Type B pancreatic cell (in vitro differentiated cells): ENCODE results near the gene GPR39. TPM values are rescaled to one million over a fixed set of nuclear protein-coding genes. Genes with fewer than 3 reads are reported as not detected.

Experiments
- DNase-seq: peaks from one replicate; pipeline ENCODE4 v3.0.0; 2021; ENCODE audit warnings: mixed read lengths; ENCODE audit not compliant: unreplicated experiment; ENCODE audit errors: extremely low spot score
- H3K27ac Mint-ChIP-seq: 2 replicates; pipeline ENCODE4 v1.8.0; 2021; ENCODE audit warnings: mild to moderate bottlenecking, mixed read lengths
- H3K27me3 Mint-ChIP-seq: 2 replicates; pipeline ENCODE4 v1.8.0; 2021; ENCODE audit warnings: mixed read lengths
- H3K36me3 Mint-ChIP-seq: 2 replicates; pipeline ENCODE4 v1.8.0; 2021; ENCODE audit warnings: mixed read lengths
- H3K4me1 Mint-ChIP-seq: one replicate; pipeline ENCODE4 v1.8.0; 2021; ENCODE audit warnings: mixed read lengths; ENCODE audit not compliant: unreplicated experiment
- H3K4me3 Mint-ChIP-seq: 2 replicates; pipeline ENCODE4 v1.8.0; 2021; ENCODE audit warnings: mild to moderate bottlenecking, mixed read lengths
- H3K9me3 Mint-ChIP-seq: 2 replicates; pipeline ENCODE4 v1.8.0; 2021; ENCODE audit warnings: mixed read lengths
- total RNA-seq: library from RNA; stranded (reverse); gene quantifications from 2 replicates; pipeline ENCODE4 v1.2.1, GENCODE V29; 2021; ENCODE audit warnings: low replicate concordance
- TF ChIP-seq, protein P1 (sequence below): fragments of 200-600 bp; sonication (generic); conservative IDR thresholded peaks from 2 replicates; pipeline ENCODE4 v1.5.0; 2021; ENCODE audit warnings: antibody characterized with exemption, mild to moderate bottlenecking

The GPR39 gene
- total RNA-seq, 1 donor from 2014 or later: 4.1 TPM

DNA sequence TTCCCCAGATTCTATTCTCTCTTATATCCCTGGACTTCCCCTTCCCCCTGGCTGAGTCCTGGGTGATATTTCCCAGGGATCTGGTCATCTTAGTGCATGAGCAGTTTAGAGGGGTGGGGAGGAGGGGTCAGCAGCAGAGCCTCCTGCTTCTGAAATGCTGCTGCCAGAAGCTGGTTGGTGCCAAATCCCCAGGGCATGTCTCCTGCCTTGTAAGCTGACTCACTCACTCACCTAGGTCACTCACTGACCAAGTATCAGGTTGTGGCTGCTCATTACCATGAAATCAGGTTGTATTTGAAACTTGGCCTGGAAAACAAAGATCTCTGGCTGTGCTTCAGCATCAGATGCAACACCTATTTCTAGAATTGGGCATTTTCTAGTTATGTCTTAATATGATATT lies 14.3 kb downstream of the GPR39 start:
- Mint-ChIP-seq H3K27ac (no peak overlapping the region), H3K4me1 (no peaks in the 10 kb centered on the region), H3K4me3 (no peak overlapping the region), H3K36me3 (no peaks in the 10 kb centered on the region), H3K9me3 (peaks cover 9% of the 10 kb centered on the region), H3K27me3 (no peaks in the 10 kb centered on the region)
- DNase-seq: no peak
- TF ChIP-seq, protein P1, sequence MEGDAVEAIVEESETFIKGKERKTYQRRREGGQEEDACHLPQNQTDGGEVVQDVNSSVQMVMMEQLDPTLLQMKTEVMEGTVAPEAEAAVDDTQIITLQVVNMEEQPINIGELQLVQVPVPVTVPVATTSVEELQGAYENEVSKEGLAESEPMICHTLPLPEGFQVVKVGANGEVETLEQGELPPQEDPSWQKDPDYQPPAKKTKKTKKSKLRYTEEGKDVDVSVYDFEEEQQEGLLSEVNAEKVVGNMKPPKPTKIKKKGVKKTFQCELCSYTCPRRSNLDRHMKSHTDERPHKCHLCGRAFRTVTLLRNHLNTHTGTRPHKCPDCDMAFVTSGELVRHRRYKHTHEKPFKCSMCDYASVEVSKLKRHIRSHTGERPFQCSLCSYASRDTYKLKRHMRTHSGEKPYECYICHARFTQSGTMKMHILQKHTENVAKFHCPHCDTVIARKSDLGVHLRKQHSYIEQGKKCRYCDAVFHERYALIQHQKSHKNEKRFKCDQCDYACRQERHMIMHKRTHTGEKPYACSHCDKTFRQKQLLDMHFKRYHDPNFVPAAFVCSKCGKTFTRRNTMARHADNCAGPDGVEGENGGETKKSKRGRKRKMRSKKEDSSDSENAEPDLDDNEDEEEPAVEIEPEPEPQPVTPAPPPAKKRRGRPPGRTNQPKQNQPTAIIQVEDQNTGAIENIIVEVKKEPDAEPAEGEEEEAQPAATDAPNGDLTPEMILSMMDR: no peak

GRCh38 chr2:132437852-132438669 lies 21.5 kb downstream of the GPR39 start:
- H3K9me3 Mint-ChIP-seq: peaks cover 9% of the 10 kb centered on the region
- no peak for DNase-seq
- H3K36me3 Mint-ChIP-seq: no peaks in the 10 kb centered on the region
- H3K27me3 Mint-ChIP-seq: no peaks in the 10 kb centered on the region
- no peak overlapping the region for H3K27ac Mint-ChIP-seq
- peaks cover 15% of the 10 kb centered on the region for H3K4me1 Mint-ChIP-seq
- TF ChIP-seq, protein P1: no peak
- no peak overlapping the region for H3K4me3 Mint-ChIP-seq

- H3K9me3 Mint-ChIP-seq: peaks cover 9% of the 10 kb centered on the region
- peaks cover 15% of the 10 kb centered on the region for H3K4me1 Mint-ChIP-seq
- no peaks in the 10 kb centered on the region for H3K36me3 Mint-ChIP-seq
- DNase-seq: no peak
- TF ChIP-seq, protein P1: no peak
- no peaks in the 10 kb centered on the region for H3K27me3 Mint-ChIP-seq
- H3K27ac Mint-ChIP-seq: no peak overlapping the region
- H3K4me3 Mint-ChIP-seq: no peak overlapping the region
Measured at GRCh38 chr2:132438691-132439090, 22.1 kb downstream of the GPR39 start.

GRCh38 chr2:132439703-132440398 lies 23.2 kb downstream of the GPR39 start:
- TF ChIP-seq, protein P1: no peak
- no peak overlapping the region for H3K27ac Mint-ChIP-seq
- no peak for DNase-seq
- H3K4me3 Mint-ChIP-seq: no peak overlapping the region
- peaks cover 15% of the 10 kb centered on the region for H3K4me1 Mint-ChIP-seq
- H3K36me3 Mint-ChIP-seq: no peaks in the 10 kb centered on the region
- H3K9me3 Mint-ChIP-seq: peaks cover 7% of the 10 kb centered on the region
- no peaks in the 10 kb centered on the region for H3K27me3 Mint-ChIP-seq

DNA sequence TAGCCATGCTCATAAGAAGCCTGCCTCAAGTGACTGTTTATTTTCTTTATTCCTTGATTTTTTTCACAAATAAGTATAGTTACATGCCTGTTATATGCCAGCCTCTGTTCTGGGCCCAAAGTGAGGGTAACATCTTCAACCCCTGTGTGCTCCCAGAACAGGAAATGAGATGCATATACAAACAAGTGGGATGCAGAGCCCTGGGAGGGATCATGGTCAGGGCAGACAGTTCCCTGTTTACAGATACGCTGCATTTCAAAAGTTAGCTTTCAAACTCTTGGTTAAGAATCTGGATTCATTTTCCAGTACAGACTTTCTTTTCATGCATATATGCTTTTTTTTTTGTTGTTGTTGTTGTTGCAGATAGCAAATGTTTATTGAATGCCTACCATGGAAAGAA lies 24.4 kb downstream of the GPR39 start:
- TF ChIP-seq, protein P1: no peak
- Mint-ChIP-seq H3K27me3 (no peaks in the 10 kb centered on the region), H3K4me3 (no peak overlapping the region), H3K4me1 (peaks cover 15% of the 10 kb centered on the region), H3K9me3 (no peaks in the 10 kb centered on the region), H3K36me3 (no peaks in the 10 kb centered on the region), H3K27ac (no peak overlapping the region)
- DNase-seq: no peak
